WTC11 (cell line): ENCODE data around the gene EDC4. TPM values are rescaled to one million over a fixed set of nuclear protein-coding genes. Genes with fewer than 3 reads are reported as not detected.

Source experiments
- ATAC-seq: fragments of 200-7000 bp; cut with Tn5 transposase; 2 replicates; pipeline ENCODE4 v1.10.0; 2021; ENCODE audit warnings: mild to moderate bottlenecking, moderate library complexity
- CTCF ChIA-PET: fragments of 300-600 bp; sonication (Branson Sonifier 250); formaldehyde crosslinking; loops from one replicate; lab custom pipeline; 2021; ENCODE audit warnings: antibody characterized with exemption; lab: Charles Lee
- POLR2A ChIA-PET: fragments of 350-600 bp; sonication (Branson Sonifier 250); formaldehyde crosslinking; loops from one replicate; lab custom pipeline; 2021; ENCODE audit warnings: antibody characterized with exemption; lab: Charles Lee
- DNase-seq: peaks from one replicate; pipeline ENCODE4 v3.0.0; 2021; ENCODE audit warnings: low spot score
- H3K27ac Mint-ChIP-seq: 2 replicates; pipeline ENCODE4 v1.8.0; 2021; ENCODE audit warnings: mixed read lengths
- H3K27me3 Mint-ChIP-seq: 2 replicates; pipeline ENCODE4 v1.8.0; 2021; ENCODE audit warnings: low read depth, mild to moderate bottlenecking, moderate library complexity, mixed read lengths
- H3K36me3 Mint-ChIP-seq: 2 replicates; pipeline ENCODE4 v1.8.0; 2021; ENCODE audit warnings: mixed read lengths
- H3K4me1 Mint-ChIP-seq: 2 replicates; pipeline ENCODE4 v1.8.0; 2022; ENCODE audit warnings: mixed read lengths
- H3K4me3 Mint-ChIP-seq: 2 replicates; pipeline ENCODE4 v1.8.0; 2021; ENCODE audit warnings: mild to moderate bottlenecking, moderate library complexity, mixed read lengths
- H3K9me3 Mint-ChIP-seq: 2 replicates; pipeline ENCODE4 v1.8.0; 2021; ENCODE audit warnings: mixed read lengths
- GTF2I ChIP-seq: fragments of 250-450 bp; sonication (Bioruptor Pico); conservative IDR thresholded peaks from 2 replicates; pipeline ENCODE4 v1.4.0; 2021; ENCODE audit warnings: mild to moderate bottlenecking
- NFATC4 ChIP-seq: fragments of 250-450 bp; sonication (Bioruptor Pico); IDR thresholded peaks from 2 replicates; pipeline ENCODE4 v1.9.0; 2021; ENCODE audit warnings: mild to moderate bottlenecking
- NFYB ChIP-seq: sonication (generic); formaldehyde crosslinking; conservative IDR thresholded peaks from 2 replicates; pipeline ENCODE4 v1.8.0; 2022; ENCODE audit warnings: low read depth, missing genetic modification reagents
- RORB ChIP-seq: fragments of 250-450 bp; sonication (Bioruptor Pico); IDR thresholded peaks from 2 replicates; pipeline ENCODE4 v1.9.0; 2021; ENCODE audit warnings: mild to moderate bottlenecking
- SP1 ChIP-seq: sonication (generic); formaldehyde crosslinking; conservative IDR thresholded peaks from 2 replicates; pipeline ENCODE4 v1.8.1; 2022; ENCODE audit warnings: missing genetic modification reagents
- STAT6 ChIP-seq: sonication (generic); formaldehyde crosslinking; conservative IDR thresholded peaks from 2 replicates; pipeline ENCODE4 v1.8.1; 2023; ENCODE audit warnings: mild to moderate bottlenecking, low read depth, missing genetic modification reagents, moderate library complexity
- ZNF416 ChIP-seq: fragments of 250-450 bp; sonication (Bioruptor Pico); IDR thresholded peaks from 2 replicates; pipeline ENCODE4 v1.9.0; 2021; ENCODE audit warnings: mild to moderate bottlenecking, inconsistent platforms
- total RNA-seq: library from RNA; stranded (reverse); gene quantifications from 3 replicates; pipeline ENCODE4 v1.2.3, GENCODE V29; 2021
- TF ChIP-seq, protein P1 (sequence below): fragments of 200-600 bp; IDR thresholded peaks from 2 replicates; pipeline ENCODE4 v1.8.0; 2022; ENCODE audit warnings: antibody characterized with exemption
- TF ChIP-seq, protein P2 (sequence below): sonication (generic); formaldehyde crosslinking; IDR thresholded peaks from 2 replicates; pipeline ENCODE4 v1.8.0; 2022; ENCODE audit warnings: missing genetic modification reagents

Gene EDC4
- total RNA-seq, 1 experiment from 2014 or later: 83.7 TPM

- DNase-seq: no peak
- H3K27me3 Mint-ChIP-seq: no peaks in the 10 kb centered on the region
- CTCF ChIA-PET: interaction anchor here (0.5 to 5.5 kb wide), 47 partner anchors 9 to 402 kb away, joined by 3 to 144 read pairs (median 7); partner anchors contain the start of genes CTRL, EDC4, ESRP2 and GFOD2
- POLR2A ChIA-PET: interaction anchor here (0.6 to 3.8 kb wide), 9 partner anchors 10 to 211 kb away, joined by 3 to 30 read pairs (median 4); partner anchors contain the start of genes PSKH1 and PSMB10
- no peaks in the 10 kb centered on the region for H3K9me3 Mint-ChIP-seq
- H3K27ac Mint-ChIP-seq: peak overlapping the region; percentile 40; the same call in 1 of the 2 replicates
- TF ChIP-seq RORB (CRISPR knock-in tag) (no peak), STAT6 (CRISPR knock-in tag) (no peak)
- ATAC-seq: no peak
- no peak overlapping the region for H3K4me3 Mint-ChIP-seq
- H3K36me3 Mint-ChIP-seq: peaks cover 37% of the 10 kb centered on the region
- H3K4me1 Mint-ChIP-seq: peaks cover 23% of the 10 kb centered on the region
Measured at GRCh38 chr16:67883146-67883871, 10.5 kb downstream of the EDC4 start.

GRCh38 chr16:67883872-67884261, 11.0 kb downstream of the EDC4 start:
- ChIA-PET POLR2A (interaction anchor here (0.6 to 3.8 kb wide), 13 partner anchors 10 to 211 kb away, joined by 3 to 30 read pairs (median 4); partner anchors contain the start of genes NFATC3, PSKH1 and PSMB10), CTCF (interaction anchor here (0.5 to 5.5 kb wide), 53 partner anchors 9 to 402 kb away, joined by 3 to 144 read pairs (median 6); partner anchors contain the start of genes C16orf86, CTRL, EDC4 and ENKD1)
- Mint-ChIP-seq H3K27ac (no peak overlapping the region), H3K9me3 (no peaks in the 10 kb centered on the region), H3K27me3 (no peaks in the 10 kb centered on the region), H3K4me1 (peaks cover 23% of the 10 kb centered on the region), H3K4me3 (no peak overlapping the region), H3K36me3 (peaks cover 34% of the 10 kb centered on the region)
- TF ChIP-seq RORB (CRISPR knock-in tag): no peak
- TF ChIP-seq, protein P1, sequence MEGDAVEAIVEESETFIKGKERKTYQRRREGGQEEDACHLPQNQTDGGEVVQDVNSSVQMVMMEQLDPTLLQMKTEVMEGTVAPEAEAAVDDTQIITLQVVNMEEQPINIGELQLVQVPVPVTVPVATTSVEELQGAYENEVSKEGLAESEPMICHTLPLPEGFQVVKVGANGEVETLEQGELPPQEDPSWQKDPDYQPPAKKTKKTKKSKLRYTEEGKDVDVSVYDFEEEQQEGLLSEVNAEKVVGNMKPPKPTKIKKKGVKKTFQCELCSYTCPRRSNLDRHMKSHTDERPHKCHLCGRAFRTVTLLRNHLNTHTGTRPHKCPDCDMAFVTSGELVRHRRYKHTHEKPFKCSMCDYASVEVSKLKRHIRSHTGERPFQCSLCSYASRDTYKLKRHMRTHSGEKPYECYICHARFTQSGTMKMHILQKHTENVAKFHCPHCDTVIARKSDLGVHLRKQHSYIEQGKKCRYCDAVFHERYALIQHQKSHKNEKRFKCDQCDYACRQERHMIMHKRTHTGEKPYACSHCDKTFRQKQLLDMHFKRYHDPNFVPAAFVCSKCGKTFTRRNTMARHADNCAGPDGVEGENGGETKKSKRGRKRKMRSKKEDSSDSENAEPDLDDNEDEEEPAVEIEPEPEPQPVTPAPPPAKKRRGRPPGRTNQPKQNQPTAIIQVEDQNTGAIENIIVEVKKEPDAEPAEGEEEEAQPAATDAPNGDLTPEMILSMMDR: peak; percentile 90
- peak; percentile 60 for ATAC-seq
- DNase-seq: peak; percentile 88

GRCh38 chr16:67884684-67885083, 11.8 kb downstream of the EDC4 start, which contains the start of gene NRN1L:
NRN1L (plus strand) TSS chr16:67884885; CDS start chr16:67884904, 19 bp downstream.
- peak; percentile 96 for DNase-seq
- POLR2A ChIA-PET: interaction anchor here (0.6 to 3.8 kb wide), 10 partner anchors 9 to 201 kb away, joined by 3 to 30 read pairs (median 4); partner anchors contain the start of genes NFATC3, PSKH1, PSMB10 and SLC12A4

More at GRCh38 chr16:67884684-67885083, 11.8 kb downstream of the EDC4 start, which contains the start of gene NRN1L:
- Mint-ChIP-seq H3K27ac (peak within 1 kb of the TSS; percentile 99), H3K36me3 (peaks cover 26% of the 10 kb centered on the region), H3K9me3 (no peaks in the 10 kb centered on the region), H3K4me3 (peak within 1 kb of the TSS; percentile 53), H3K27me3 (no peaks in the 10 kb centered on the region), H3K4me1 (peaks cover 23% of the 10 kb centered on the region)
- CTCF ChIA-PET: interaction anchor here (0.9 to 5.5 kb wide), 37 partner anchors 9 to 371 kb away, joined by 3 to 144 read pairs (median 10); partner anchors contain the start of genes C16orf86, CTRL, EDC4 and ENKD1
- ATAC-seq: peak; percentile 91
- TF ChIP-seq NFYB (CRISPR knock-in tag) (peak; percentile 62), ZNF416 (no peak), SP1 (peak; percentile 41; the same call in 1 of the 2 replicates), NFATC4 (CRISPR knock-in tag) (no peak), GTF2I (CRISPR knock-in tag) (no peak)
- TF ChIP-seq, protein P2, sequence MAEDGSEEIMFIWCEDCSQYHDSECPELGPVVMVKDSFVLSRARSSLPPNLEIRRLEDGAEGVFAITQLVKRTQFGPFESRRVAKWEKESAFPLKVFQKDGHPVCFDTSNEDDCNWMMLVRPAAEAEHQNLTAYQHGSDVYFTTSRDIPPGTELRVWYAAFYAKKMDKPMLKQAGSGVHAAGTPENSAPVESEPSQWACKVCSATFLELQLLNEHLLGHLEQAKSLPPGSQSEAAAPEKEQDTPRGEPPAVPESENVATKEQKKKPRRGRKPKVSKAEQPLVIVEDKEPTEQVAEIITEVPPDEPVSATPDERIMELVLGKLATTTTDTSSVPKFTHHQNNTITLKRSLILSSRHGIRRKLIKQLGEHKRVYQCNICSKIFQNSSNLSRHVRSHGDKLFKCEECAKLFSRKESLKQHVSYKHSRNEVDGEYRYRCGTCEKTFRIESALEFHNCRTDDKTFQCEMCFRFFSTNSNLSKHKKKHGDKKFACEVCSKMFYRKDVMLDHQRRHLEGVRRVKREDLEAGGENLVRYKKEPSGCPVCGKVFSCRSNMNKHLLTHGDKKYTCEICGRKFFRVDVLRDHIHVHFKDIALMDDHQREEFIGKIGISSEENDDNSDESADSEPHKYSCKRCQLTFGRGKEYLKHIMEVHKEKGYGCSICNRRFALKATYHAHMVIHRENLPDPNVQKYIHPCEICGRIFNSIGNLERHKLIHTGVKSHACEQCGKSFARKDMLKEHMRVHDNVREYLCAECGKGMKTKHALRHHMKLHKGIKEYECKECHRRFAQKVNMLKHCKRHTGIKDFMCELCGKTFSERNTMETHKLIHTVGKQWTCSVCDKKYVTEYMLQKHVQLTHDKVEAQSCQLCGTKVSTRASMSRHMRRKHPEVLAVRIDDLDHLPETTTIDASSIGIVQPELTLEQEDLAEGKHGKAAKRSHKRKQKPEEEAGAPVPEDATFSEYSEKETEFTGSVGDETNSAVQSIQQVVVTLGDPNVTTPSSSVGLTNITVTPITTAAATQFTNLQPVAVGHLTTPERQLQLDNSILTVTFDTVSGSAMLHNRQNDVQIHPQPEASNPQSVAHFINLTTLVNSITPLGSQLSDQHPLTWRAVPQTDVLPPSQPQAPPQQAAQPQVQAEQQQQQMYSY (CRISPR knock-in tag): no peak
